ENCODE results near the gene MCTP2. TPM values are rescaled to one million over a fixed set of nuclear protein-coding genes. Genes with fewer than 3 reads are reported as not detected.

Gene MCTP2
- total RNA-seq, 1 experiment from 2014 or later: 1.3 TPM

DNA sequence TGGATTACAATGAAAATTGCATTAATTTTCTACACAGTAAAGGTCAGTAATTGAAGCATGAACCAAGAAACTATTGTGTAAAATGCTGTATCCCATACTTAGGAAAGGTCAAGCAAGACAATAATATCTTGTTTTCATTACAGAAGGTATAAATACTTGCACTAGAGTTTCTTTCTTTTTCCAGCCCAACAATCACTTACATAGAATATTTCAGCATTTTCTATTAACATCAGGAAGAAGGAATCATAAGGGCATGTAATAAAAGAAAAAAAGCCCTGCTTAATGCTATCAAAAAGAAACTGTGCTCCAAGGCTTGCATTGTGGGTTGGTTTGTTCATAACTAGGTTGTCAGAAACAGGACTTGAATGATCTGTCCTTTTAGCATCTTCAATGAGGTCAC lies 215.1 kb downstream of the MCTP2 start:
- H3K4me2 ChIP-seq (ENCODE audit: insufficient read depth, insufficient read length, low read length): no peak overlapping the region
- H2BK20ac ChIP-seq (ENCODE audit: low read depth, low read length, poor library complexity, severe bottlenecking): no peak overlapping the region
- no peak overlapping the region for H2AFZ ChIP-seq (ENCODE audit: low read length)
- H3K4me1 ChIP-seq (ENCODE audit: insufficient read depth, low read length): no peaks in the 10 kb centered on the region; the same call in 1 of the 2 replicates
- H2BK5ac ChIP-seq (ENCODE audit: insufficient read length, low read length): no peak overlapping the region
- no peak overlapping the region for H4K8ac ChIP-seq (replicated peaks; ENCODE audit: insufficient read length, low read depth, low read length)
- no peak overlapping the region for H3K56ac ChIP-seq (ENCODE audit: insufficient read length, low read depth, low read length)
- no peaks in the 10 kb centered on the region for H3K79me2 ChIP-seq (ENCODE audit: insufficient read depth, low read length)
- Mint-ChIP-seq H3K9me3 (no peaks in the 10 kb centered on the region), H3K4me1 (peaks cover 10 to 15% of the 10 kb centered on the region in 2 experiments), H3K27ac (no peak overlapping the region), H3K36me3 (ENCODE audit: insufficient read depth in 1 of 3, low read depth in 3 of 3) (no peaks in the 10 kb centered on the region), H3K27me3 (ENCODE audit: low read depth) (no peaks in the 10 kb centered on the region), H3K4me3 (no peak overlapping the region)
- H3K9me3 ChIP-seq (ENCODE audit: control insufficient read depth, low read depth, low read length): no peaks in the 10 kb centered on the region
- H4K20me1 ChIP-seq (ENCODE audit: control insufficient read depth, insufficient read depth, insufficient read length): no peaks in the 10 kb centered on the region
- no peak for DNase-seq
- no peak overlapping the region for H2AK5ac ChIP-seq (ENCODE audit: insufficient read length, low read length)
- no peak overlapping the region for H3K4ac ChIP-seq (ENCODE audit: low read depth, low read length)
- no peak overlapping the region for H4K5ac ChIP-seq (ENCODE audit: insufficient read length, low read depth, low read length)
- no peak overlapping the region for H4K91ac ChIP-seq (ENCODE audit: insufficient read length, low read depth, low read length)
- TF ChIP-seq, protein P1, sequence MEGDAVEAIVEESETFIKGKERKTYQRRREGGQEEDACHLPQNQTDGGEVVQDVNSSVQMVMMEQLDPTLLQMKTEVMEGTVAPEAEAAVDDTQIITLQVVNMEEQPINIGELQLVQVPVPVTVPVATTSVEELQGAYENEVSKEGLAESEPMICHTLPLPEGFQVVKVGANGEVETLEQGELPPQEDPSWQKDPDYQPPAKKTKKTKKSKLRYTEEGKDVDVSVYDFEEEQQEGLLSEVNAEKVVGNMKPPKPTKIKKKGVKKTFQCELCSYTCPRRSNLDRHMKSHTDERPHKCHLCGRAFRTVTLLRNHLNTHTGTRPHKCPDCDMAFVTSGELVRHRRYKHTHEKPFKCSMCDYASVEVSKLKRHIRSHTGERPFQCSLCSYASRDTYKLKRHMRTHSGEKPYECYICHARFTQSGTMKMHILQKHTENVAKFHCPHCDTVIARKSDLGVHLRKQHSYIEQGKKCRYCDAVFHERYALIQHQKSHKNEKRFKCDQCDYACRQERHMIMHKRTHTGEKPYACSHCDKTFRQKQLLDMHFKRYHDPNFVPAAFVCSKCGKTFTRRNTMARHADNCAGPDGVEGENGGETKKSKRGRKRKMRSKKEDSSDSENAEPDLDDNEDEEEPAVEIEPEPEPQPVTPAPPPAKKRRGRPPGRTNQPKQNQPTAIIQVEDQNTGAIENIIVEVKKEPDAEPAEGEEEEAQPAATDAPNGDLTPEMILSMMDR (conservative IDR thresholded peaks at IDR 0.05): no peak
- H2BK15ac ChIP-seq (ENCODE audit: low read depth, low read length): no peak overlapping the region
- no peak overlapping the region for H2BK12ac ChIP-seq (ENCODE audit: insufficient read length, low read depth, low read length)
- H3T11ph ChIP-seq (ENCODE audit: low read length): no peak overlapping the region
- H2BK120ac ChIP-seq (ENCODE audit: low read depth, low read length, poor library complexity, severe bottlenecking): no peak overlapping the region
- H3K23me2 ChIP-seq (ENCODE audit: insufficient read length, low read depth, low read length, poor library complexity, severe bottlenecking): no peaks in the 10 kb centered on the region
- no peak overlapping the region for H3K18ac ChIP-seq (ENCODE audit: insufficient read length, low read depth, low read length)
- H3K27ac ChIP-seq (ENCODE audit: insufficient read length, low read depth, low read length): no peak overlapping the region
- H3K9ac ChIP-seq (ENCODE audit: extremely low read depth, insufficient read length, low read length): no peak overlapping the region
- no peaks in the 10 kb centered on the region for H3K27me3 ChIP-seq (ENCODE audit: insufficient read depth, low read length)
- H3K23ac ChIP-seq (ENCODE audit: insufficient read length, low read depth, low read length): no peak overlapping the region
- no peak overlapping the region for H3K14ac ChIP-seq (ENCODE audit: insufficient read depth, low read length)
- H3K79me1 ChIP-seq (ENCODE audit: insufficient read depth, low read depth, low read length, poor library complexity, severe bottlenecking): no peaks in the 10 kb centered on the region

Measured in H9 (cell line).